Raji (cell line): ENCODE measurements around the gene NMNAT3.

Experiments
- POLR2A ChIP-seq: IDR thresholded peaks from 2 replicates; pipeline ENCODE4 v1.6.1; 2011; ENCODE audit warnings: low read depth, low read length, control low read depth; ENCODE audit not compliant: insufficient read depth

The NMNAT3 gene

DNA sequence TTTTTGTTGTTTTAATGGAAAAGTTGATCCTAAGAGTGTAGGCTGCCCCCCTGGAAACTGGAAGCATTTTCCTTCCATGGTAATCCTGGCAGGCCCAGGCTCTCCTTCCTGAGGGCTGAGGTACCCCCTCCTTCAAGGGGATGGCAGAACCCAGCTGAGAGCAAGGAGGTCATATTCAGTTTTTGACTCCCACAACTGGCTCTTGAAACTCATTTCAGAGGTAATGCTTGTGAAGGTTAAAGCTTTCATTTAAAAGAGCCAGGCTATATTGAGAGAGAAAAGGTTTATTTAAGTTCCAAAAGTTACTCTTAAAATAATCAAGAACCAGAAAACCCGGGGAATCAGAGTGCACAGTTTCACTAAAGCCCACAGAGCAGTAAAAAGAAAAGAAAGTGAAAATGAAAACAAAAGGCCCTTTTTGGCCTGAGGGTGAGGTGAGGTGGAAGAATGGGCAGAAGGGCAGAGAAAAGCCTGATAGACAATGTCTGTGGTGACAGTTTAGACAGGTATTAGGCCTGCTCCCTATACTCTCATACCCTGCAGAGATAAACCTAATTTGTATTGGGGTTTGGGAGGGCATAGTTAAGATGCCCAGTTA lies 91.3 kb downstream of the NMNAT3 start:
- TF ChIP-seq POLR2A, result no peak

DNA sequence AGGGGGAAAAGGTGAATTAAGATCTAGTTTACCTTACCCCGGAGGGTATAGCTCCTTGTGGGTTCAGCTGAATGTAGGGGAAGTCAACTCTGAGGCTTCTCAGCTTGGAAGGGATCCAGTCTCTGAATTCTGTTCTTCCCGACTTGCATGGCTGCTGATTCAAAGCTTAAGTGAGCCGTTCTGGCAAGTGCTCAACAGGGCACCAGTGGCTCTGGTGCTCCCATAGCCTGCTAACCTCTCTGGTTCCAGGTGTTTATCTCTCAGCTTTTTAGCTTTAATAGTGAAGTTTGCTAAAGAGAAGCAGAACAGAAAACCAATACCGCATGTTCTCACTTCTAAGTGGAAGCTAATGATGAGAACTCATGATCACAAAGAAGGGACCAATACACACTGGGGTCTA lies 92.0 kb downstream of the NMNAT3 start:
- TF ChIP-seq POLR2A, result no peak

DNA sequence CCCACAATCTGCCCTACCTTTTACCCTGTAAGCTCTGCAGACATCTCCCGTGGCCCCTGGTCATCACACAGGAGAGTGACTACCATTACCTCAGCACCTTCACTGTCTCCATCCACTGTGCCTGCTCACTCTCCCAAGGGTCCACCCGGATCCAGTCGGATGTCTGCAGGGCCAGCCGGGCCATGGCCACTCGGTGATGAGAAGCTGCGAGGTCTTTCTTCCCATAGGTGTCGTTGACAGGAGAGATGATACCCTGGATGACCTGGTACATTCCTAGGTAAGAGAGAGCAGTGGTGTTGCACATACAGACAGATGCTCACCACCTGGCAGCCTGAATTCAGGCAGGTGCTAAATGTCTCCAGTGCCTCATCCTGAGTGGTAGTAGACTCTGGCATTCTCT lies 99.0 kb downstream of the NMNAT3 start:
- TF ChIP-seq POLR2A, result no peak

DNA sequence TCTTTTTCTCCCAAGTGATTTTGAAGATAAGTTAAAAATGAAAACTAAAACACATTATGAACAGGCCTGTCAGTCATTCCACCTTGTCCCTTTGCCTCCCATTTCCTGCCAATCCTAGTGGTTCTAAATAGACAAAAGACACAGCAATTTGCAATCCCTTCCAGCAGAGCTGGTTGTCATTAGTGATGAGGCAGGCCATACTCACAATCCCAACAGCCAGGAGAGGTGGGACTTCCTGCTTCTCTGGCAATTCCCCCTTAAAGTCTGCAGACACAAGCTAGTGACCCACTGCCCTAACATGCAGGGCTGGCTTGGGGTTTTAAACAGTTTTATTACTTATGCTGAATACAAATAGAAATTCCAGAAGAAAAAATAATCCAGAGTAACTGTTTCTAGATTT lies 99.9 kb downstream of the NMNAT3 start:
- no peak for TF ChIP-seq POLR2A

DNA sequence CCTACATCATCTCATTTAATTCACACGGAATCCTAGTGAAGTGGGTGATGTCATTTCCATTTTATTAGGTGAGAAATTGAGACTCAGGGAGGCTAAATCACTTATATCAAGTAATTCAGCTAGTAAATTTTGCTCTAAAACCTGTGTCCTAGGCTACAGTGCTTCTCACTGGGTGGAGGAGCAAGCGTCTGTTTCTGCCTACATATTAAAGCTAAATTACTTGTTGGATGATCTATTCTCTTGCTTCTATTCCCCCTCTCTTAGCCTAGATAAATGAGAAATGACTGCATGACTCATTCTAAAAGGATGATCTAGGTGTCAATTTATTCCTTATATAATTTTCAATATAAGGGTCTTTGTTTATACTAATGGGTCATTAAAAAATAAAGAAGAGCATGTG lies 100.4 kb downstream of the NMNAT3 start:
- TF ChIP-seq POLR2A, result no peak

DNA sequence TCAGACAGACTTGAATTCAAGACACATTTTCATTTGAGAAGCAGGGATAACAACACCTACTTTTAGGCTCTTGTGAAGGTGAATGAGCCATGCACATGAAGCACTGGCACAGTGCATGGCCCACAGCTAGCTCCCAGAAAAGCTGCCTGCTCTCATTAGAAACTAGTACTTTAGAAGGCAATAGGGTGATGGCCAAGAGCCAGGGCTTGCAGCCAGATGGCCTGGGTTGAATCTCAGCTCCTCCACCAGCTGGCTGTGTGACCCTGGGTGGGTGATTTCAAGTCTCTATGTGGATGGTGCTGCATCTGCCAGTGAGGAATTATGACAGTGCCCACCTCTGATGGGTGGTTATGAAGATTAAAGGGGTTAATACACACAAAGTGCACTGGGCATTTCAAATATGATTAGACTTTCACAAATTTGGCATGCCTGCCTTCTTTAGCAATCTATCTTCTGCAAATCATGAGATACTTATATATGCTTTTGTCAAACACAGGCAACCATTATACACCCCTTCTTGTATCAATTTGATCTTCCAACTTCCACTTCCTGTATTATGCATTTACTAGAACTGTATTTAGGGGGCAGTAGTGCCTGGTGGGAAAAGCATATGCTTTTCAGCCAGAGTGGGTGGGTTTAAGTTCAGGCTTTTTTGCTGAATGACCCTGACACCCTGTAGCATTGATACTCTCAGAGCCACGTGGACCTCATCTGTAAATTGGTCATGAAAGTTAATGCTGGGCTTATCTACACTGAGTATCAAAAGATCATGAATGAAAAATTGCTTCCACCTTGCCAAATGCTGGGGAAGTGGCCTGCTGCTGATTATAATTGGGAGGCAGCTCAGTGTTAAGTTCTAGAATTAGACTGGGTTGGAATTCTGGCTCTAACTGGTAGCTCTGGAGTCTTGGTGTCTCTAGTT lies 103.5 kb downstream of the NMNAT3 start:
- TF ChIP-seq POLR2A, result no peak

DNA sequence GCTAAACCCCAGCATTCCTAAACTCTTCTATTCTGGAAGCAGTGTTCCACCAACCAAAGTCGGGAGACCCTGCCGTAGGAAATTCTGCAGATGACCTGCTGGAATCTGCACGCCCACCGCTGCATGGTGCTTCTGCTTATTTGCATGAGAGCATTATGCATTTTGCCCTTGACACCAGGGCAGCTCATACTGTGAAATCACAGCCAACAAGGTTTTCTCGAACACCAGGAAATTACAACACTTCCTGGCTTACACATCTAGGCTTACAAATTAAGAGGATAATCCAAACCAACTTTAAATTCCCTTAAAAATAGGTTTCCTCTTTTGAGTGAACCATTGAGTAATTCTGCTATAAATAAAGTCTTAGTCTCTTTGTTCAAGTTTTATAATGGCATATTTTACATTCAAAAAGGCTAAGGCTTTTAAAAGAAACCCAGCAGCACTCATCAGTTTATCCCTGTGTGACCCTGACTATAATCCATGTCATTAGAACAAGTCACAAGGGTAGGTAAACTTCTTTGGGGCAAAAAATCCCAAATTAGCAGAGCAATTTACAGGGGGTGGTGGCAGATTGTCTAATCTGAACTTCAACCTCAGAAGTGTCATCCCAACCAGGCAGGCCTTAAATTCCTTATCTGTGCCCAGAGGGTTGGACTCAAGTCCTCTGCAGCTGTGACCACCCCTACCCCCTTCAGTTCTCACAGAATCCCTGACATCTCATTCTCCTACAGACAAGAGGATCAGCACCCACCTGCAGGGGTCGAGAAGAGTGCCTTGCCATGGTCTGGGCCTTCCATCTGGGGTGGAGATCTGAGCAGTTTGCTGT lies 104.7 kb downstream of the NMNAT3 start:
- TF ChIP-seq POLR2A, result no peak

DNA sequence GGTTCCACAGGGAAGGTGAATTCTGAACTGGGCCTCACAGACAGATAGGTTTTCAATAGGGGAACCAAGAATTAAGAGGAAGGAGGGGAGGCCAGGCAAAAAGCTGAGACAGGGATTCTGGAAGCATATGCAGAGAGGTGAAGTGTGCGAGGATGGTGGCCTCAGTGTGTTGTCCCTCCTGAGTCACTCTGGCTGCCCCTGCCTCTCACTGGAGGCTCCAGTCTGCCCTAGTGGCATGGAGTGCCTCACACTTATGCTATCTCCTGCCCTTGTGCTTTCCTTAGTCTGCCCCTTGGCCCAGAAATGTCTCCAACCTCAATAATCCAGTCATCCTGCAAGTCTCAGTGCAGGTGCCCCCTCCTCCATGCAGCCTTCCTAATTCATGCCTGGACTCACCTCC lies 106.1 kb downstream of the NMNAT3 start:
- TF ChIP-seq POLR2A, result no peak

DNA sequence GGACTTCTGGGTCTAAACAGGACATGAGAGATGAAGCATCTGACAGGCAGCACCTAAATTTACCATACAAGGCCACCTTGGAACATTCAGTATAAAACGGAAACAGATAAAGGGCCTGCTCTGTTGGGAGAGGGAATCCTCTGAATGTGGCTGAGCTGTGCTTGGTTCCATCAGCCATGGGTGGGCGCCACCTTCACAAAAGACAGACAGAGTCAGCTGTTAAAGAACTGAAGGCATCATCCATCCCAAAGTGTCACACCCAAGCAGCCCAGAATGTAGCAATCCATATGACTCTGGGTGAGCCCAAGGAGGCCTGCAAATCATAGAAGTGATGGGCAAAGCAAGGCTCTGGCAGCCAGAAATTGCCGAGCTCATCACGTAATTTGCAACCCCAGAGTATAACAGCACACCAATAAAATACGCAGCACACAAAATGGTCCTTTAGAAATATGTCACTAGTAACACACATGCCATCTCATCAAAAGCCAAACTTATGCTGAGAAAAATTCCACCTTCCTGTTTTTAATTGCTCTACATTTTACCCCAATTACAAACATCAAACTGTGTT lies 113.4 kb downstream of the NMNAT3 start:
- no peak for TF ChIP-seq POLR2A

DNA sequence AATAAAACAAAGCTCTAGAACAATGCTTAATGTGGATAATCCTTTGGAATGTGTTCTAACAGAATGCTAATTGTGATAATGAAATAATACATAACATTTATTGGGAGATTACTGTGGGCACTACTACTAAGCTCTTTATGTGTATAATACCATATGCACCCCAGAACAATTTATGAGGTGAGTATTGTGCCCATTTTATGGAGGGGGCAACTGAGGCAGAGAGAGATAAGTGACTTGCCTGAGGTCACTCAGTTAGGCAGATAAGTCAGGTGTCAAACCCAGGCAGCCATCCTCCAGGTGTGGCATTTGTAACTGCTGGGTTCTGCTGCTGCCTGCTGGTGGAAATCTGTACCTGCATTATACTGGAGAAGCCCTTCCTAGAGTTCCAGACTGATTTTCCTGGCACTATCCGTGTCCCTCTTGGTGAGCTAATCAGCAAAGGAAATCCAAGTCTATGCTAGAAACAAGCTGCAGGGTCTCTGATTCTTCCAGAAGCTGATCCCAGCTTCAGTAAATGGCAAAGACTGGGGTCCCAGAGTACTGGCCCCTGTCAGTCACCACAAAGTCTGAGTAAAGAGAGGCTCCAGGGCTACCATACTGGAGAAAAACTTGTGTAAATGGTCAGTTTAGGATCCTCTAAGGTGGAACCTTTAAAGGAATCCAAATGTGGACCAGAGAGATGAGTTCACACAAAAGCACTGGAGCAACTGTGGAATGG lies 115.7 kb downstream of the NMNAT3 start:
- TF ChIP-seq POLR2A, result no peak

DNA sequence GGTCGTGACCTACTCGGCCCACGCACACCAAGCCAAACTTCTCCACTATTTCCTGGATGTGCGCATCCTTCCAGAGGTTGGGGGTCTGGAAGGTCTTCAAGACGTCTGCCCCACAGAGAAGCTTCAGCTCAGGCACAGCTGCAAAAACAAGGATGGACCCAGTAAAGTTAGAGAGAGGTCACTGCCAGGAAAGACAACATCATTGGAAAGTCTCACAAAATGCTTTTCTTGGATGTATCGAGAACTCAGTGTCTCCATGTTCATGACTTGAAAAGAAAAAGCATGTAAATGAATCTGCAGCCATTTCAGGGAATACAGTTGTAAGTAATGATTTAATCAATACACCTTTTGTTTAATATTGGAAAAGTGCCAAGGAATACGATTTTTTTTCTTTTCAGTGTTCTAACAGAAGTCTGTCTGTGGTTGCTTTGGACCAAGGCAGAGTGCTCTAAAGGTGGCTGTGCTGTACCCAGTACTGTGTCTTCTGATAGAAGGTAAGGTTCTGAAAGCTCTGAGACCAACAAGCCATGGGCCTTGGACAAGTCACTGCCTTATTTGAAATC lies 116.4 kb downstream of the NMNAT3 start:
- TF ChIP-seq POLR2A, result no peak

DNA sequence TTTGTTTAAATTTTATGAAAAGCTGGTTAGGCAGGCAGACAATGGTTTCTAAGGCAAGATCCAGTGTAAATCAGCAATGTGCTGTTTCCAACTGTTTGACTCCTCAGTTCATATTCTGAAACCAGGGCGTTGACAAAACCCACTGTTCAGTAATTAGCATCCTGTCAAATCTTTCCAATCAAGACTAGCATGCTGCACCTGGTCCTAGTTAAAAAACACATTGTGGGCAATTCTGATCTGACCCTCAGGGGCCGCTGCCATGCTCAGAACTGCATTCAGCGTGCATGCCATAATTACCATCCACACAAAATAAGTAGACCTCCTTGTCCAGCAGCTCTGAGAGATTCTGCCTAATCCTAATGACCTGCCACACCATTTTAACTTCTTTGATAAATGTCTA lies 117.4 kb downstream of the NMNAT3 start:
- no peak for TF ChIP-seq POLR2A

DNA sequence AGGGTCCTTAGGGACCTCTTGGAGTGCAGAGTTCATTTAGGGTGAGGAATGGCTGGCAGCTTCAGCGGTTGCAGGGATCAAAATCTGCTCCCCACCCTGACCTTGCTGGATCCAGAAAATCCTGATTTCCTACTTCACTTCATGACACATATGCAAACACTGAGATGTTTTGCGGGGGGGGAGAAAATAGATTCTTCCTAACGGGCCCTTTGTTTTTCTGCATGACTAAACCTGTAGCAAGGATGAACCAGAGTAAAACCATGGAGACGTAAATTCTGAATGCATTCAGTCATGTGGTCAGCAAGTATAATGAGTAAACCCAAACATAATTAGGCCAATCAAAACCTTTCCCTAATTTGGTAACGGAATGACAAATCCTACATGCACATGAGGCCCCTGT lies 118.2 kb downstream of the NMNAT3 start:
- TF ChIP-seq POLR2A, result no peak
